ENCODE results near the gene CHTOP. TPM values are rescaled to one million over a fixed set of nuclear protein-coding genes. Genes with fewer than 3 reads are reported as not detected.

CHTOP gene
- total and polyA plus RNA-seq, 2 of the 13 experiments (the other 11 are each of a cell fraction or from before 2014, with no cell fraction given), result 38.0 to 51.9 TPM

DNA sequence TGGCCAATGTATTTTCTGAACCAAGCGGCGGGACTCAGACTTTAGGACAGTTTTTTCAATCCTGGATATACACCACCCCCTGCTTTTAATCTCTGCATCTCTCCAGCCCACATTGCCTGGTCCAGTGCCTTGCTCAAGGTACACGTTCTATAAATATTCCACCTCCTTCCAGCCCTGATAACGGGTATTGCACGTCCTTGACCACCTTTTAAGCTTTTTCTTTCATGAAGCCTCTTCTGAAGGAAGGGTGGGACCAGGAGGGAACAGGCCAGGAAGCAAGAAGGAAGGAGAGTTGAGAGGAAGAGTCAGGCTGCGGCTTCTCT is 24.3 kb upstream of the CHTOP start (continued):
- TF ChIP-seq, protein P1, sequence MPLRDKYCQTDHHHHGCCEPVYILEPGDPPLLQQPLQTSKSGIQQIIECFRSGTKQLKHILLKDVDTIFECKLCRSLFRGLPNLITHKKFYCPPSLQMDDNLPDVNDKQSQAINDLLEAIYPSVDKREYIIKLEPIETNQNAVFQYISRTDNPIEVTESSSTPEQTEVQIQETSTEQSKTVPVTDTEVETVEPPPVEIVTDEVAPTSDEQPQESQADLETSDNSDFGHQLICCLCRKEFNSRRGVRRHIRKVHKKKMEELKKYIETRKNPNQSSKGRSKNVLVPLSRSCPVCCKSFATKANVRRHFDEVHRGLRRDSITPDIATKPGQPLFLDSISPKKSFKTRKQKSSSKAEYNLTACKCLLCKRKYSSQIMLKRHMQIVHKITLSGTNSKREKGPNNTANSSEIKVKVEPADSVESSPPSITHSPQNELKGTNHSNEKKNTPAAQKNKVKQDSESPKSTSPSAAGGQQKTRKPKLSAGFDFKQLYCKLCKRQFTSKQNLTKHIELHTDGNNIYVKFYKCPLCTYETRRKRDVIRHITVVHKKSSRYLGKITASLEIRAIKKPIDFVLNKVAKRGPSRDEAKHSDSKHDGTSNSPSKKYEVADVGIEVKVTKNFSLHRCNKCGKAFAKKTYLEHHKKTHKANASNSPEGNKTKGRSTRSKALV (CRISPR knock-in tag; IDR thresholded peaks at IDR 0.05), result no peak
- no peak for TF ChIP-seq MAFG (CRISPR knock-in tag; IDR thresholded peaks at IDR 0.05)
- TF ChIP-seq WIZ (CRISPR knock-in tag; IDR thresholded peaks at IDR 0.05), result no peak
- no peak for TF ChIP-seq ZNF549 (CRISPR knock-in tag; IDR thresholded peaks at IDR 0.05)
- TF ChIP-seq KLF11 (CRISPR knock-in tag; IDR thresholded peaks at IDR 0.05), result no peak
- TF ChIP-seq, protein P2, sequence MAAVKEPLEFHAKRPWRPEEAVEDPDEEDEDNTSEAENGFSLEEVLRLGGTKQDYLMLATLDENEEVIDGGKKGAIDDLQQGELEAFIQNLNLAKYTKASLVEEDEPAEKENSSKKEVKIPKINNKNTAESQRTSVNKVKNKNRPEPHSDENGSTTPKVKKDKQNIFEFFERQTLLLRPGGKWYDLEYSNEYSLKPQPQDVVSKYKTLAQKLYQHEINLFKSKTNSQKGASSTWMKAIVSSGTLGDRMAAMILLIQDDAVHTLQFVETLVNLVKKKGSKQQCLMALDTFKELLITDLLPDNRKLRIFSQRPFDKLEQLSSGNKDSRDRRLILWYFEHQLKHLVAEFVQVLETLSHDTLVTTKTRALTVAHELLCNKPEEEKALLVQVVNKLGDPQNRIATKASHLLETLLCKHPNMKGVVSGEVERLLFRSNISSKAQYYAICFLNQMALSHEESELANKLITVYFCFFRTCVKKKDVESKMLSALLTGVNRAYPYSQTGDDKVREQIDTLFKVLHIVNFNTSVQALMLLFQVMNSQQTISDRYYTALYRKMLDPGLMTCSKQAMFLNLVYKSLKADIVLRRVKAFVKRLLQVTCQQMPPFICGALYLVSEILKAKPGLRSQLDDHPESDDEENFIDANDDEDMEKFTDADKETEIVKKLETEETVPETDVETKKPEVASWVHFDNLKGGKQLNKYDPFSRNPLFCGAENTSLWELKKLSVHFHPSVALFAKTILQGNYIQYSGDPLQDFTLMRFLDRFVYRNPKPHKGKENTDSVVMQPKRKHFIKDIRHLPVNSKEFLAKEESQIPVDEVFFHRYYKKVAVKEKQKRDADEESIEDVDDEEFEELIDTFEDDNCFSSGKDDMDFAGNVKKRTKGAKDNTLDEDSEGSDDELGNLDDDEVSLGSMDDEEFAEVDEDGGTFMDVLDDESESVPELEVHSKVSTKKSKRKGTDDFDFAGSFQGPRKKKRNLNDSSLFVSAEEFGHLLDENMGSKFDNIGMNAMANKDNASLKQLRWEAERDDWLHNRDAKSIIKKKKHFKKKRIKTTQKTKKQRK (IDR thresholded peaks at IDR 0.05; ENCODE audit: low read length), result no peak
- TF ChIP-seq, protein P3, sequence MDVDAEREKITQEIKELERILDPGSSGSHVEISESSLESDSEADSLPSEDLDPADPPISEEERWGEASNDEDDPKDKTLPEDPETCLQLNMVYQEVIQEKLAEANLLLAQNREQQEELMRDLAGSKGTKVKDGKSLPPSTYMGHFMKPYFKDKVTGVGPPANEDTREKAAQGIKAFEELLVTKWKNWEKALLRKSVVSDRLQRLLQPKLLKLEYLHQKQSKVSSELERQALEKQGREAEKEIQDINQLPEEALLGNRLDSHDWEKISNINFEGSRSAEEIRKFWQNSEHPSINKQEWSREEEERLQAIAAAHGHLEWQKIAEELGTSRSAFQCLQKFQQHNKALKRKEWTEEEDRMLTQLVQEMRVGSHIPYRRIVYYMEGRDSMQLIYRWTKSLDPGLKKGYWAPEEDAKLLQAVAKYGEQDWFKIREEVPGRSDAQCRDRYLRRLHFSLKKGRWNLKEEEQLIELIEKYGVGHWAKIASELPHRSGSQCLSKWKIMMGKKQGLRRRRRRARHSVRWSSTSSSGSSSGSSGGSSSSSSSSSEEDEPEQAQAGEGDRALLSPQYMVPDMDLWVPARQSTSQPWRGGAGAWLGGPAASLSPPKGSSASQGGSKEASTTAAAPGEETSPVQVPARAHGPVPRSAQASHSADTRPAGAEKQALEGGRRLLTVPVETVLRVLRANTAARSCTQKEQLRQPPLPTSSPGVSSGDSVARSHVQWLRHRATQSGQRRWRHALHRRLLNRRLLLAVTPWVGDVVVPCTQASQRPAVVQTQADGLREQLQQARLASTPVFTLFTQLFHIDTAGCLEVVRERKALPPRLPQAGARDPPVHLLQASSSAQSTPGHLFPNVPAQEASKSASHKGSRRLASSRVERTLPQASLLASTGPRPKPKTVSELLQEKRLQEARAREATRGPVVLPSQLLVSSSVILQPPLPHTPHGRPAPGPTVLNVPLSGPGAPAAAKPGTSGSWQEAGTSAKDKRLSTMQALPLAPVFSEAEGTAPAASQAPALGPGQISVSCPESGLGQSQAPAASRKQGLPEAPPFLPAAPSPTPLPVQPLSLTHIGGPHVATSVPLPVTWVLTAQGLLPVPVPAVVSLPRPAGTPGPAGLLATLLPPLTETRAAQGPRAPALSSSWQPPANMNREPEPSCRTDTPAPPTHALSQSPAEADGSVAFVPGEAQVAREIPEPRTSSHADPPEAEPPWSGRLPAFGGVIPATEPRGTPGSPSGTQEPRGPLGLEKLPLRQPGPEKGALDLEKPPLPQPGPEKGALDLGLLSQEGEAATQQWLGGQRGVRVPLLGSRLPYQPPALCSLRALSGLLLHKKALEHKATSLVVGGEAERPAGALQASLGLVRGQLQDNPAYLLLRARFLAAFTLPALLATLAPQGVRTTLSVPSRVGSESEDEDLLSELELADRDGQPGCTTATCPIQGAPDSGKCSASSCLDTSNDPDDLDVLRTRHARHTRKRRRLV (CRISPR knock-in tag; IDR thresholded peaks at IDR 0.05), result peak; percentile 30; the same call in 1 of the 2 replicates
- TF ChIP-seq, protein P4, sequence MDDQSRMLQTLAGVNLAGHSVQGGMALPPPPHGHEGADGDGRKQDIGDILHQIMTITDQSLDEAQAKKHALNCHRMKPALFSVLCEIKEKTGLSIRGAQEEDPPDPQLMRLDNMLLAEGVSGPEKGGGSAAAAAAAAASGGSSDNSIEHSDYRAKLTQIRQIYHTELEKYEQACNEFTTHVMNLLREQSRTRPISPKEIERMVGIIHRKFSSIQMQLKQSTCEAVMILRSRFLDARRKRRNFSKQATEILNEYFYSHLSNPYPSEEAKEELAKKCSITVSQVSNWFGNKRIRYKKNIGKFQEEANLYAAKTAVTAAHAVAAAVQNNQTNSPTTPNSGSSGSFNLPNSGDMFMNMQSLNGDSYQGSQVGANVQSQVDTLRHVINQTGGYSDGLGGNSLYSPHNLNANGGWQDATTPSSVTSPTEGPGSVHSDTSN (CRISPR knock-in tag; IDR thresholded peaks at IDR 0.05; ENCODE audit: borderline replicate concordance), result no peak
- no peak for TF ChIP-seq ZNF570 (CRISPR knock-in tag; IDR thresholded peaks at IDR 0.05; ENCODE audit: borderline replicate concordance)
- TF ChIP-seq, protein P5, sequence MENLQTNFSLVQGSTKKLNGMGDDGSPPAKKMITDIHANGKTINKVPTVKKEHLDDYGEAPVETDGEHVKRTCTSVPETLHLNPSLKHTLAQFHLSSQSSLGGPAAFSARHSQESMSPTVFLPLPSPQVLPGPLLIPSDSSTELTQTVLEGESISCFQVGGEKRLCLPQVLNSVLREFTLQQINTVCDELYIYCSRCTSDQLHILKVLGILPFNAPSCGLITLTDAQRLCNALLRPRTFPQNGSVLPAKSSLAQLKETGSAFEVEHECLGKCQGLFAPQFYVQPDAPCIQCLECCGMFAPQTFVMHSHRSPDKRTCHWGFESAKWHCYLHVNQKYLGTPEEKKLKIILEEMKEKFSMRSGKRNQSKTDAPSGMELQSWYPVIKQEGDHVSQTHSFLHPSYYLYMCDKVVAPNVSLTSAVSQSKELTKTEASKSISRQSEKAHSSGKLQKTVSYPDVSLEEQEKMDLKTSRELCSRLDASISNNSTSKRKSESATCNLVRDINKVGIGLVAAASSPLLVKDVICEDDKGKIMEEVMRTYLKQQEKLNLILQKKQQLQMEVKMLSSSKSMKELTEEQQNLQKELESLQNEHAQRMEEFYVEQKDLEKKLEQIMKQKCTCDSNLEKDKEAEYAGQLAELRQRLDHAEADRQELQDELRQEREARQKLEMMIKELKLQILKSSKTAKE (CRISPR knock-in tag; IDR thresholded peaks at IDR 0.05; ENCODE audit: borderline replicate concordance), result no peak
- TF ChIP-seq ZC3H4 (CRISPR knock-in tag; IDR thresholded peaks at IDR 0.05; ENCODE audit: borderline replicate concordance), result 0 out of 2 replicates have a peak, but pooled peaks have one; percentile 29
- TF ChIP-seq SP140L (CRISPR knock-in tag; IDR thresholded peaks at IDR 0.05; ENCODE audit: borderline replicate concordance), result no peak
- no peak for TF ChIP-seq ZSCAN12 (CRISPR knock-in tag; IDR thresholded peaks at IDR 0.05)
- no peak for TF ChIP-seq ZNF230 (CRISPR knock-in tag; IDR thresholded peaks at IDR 0.05)
- TF ChIP-seq, protein P6, sequence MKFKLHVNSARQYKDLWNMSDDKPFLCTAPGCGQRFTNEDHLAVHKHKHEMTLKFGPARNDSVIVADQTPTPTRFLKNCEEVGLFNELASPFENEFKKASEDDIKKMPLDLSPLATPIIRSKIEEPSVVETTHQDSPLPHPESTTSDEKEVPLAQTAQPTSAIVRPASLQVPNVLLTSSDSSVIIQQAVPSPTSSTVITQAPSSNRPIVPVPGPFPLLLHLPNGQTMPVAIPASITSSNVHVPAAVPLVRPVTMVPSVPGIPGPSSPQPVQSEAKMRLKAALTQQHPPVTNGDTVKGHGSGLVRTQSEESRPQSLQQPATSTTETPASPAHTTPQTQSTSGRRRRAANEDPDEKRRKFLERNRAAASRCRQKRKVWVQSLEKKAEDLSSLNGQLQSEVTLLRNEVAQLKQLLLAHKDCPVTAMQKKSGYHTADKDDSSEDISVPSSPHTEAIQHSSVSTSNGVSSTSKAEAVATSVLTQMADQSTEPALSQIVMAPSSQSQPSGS (CRISPR knock-in tag; IDR thresholded peaks at IDR 0.05), result no peak

Measured in HepG2 (cell line).